Keratinocyte (primary cell): Measurements from ENCODE around the gene HMGXB3. TPM values are rescaled to one million over a fixed set of nuclear protein-coding genes. Genes with fewer than 3 reads are reported as not detected.

Experiments used
- DNase-seq: peaks from one replicate; pipeline ENCODE4 v3.0.0-alpha.2; 2011; ENCODE audit warnings: low read depth, missing footprints, low spot score
- FAIRE-seq: peaks from 2 replicates; lab custom pipeline; 2011; peaks lifted over from hg19 to GRCh38; lab: Jason Lieb, UNC
- H2AFZ ChIP-seq: 2 replicates; pipeline ENCODE4 v1.6.0; 2012; ENCODE audit warnings: low read length, control low read depth, inconsistent platforms; ENCODE audit not compliant: control insufficient read depth
- H3K27ac ChIP-seq: 2 replicates; pipeline ENCODE4 v1.5.1; 2011; ENCODE audit warnings: low read length; ENCODE audit not compliant: control insufficient read depth, insufficient read depth
- H3K27me3 ChIP-seq: 3 replicates; pipeline ENCODE4 v1.6.0; 2011; ENCODE audit warnings: low read length; ENCODE audit not compliant: control insufficient read depth, insufficient read depth; ENCODE audit errors: extremely low read depth
- H3K36me3 ChIP-seq, 2 experiments: 2 replicates in 1 of 2; 3 replicates in 1 of 2; pipeline ENCODE4 v1.5.1; 2011; ENCODE audit warnings: low read length in 2 of 2, mild to moderate bottlenecking in 1 of 2; ENCODE audit not compliant: control insufficient read depth in 2 of 2, insufficient read depth in 2 of 2; ENCODE audit errors: extremely low read depth in 1 of 2
- H3K4me1 ChIP-seq: 3 replicates; pipeline ENCODE4 v1.5.1; 2011; ENCODE audit warnings: low read length; ENCODE audit not compliant: control insufficient read depth, insufficient read depth; ENCODE audit errors: extremely low read depth
- H3K4me2 ChIP-seq: 3 replicates; pipeline ENCODE4 v1.6.0; 2011; ENCODE audit warnings: low read depth, low read length; ENCODE audit not compliant: control insufficient read depth, insufficient read depth; ENCODE audit errors: extremely low read depth
- H3K4me3 ChIP-seq, 3 experiments: fragments of 200-600 bp in 1 of 3; sonication (generic) in 1 of 3; 2 replicates in 2 of 3; 3 replicates in 1 of 3; pipeline ENCODE4 v1.5.1; 2011 to 2016; ENCODE audit warnings: low read length in 3 of 3, mild to moderate bottlenecking in 3 of 3, control low read depth in 2 of 3, inconsistent platforms in 1 of 3, low read depth in 1 of 3, mixed read lengths in 1 of 3, mixed run types in 1 of 3, moderate library complexity in 1 of 3; ENCODE audit not compliant: control insufficient read depth in 2 of 3, insufficient read depth in 2 of 3; ENCODE audit errors: extremely low read depth in 1 of 3
- H3K79me2 ChIP-seq: 2 replicates; pipeline ENCODE4 v1.6.0; 2012; ENCODE audit warnings: low read length; ENCODE audit not compliant: control insufficient read depth, insufficient read depth
- H3K9ac ChIP-seq: 3 replicates; pipeline ENCODE4 v1.6.0; 2011; ENCODE audit warnings: low read length; ENCODE audit not compliant: control insufficient read depth, insufficient read depth; ENCODE audit errors: extremely low read depth
- H3K9me1 ChIP-seq: 3 replicates; pipeline ENCODE4 v1.6.0; 2011; ENCODE audit warnings: low read length; ENCODE audit not compliant: control insufficient read depth, insufficient read depth; ENCODE audit errors: extremely low read depth
- H3K9me3 ChIP-seq: 2 replicates; pipeline ENCODE4 v1.5.1; 2012; ENCODE audit warnings: low read depth, low read length; ENCODE audit not compliant: control insufficient read depth
- H4K20me1 ChIP-seq: 3 replicates; pipeline ENCODE4 v1.6.0; 2011; ENCODE audit warnings: low read length; ENCODE audit not compliant: control insufficient read depth, insufficient read depth; ENCODE audit errors: extremely low read depth
- EZH2 ChIP-seq: IDR thresholded peaks from one replicate; pipeline ENCODE4 v1.6.1; 2012; ENCODE audit warnings: inconsistent platforms, mild to moderate bottlenecking, low read length, moderate library complexity
- dilution Hi-C: fragments of 300-500 bp; cut with MboI; formaldehyde crosslinking; loops from one replicate; pipeline ENCODE4 v1.7.0; 2020; ENCODE audit warnings: low sequenced_read_pairs; ENCODE audit not compliant: extremely low pct_ligation_motif_present
- polyA plus RNA-seq, 5 experiments: library from polyadenylated mRNA; depleted of rRNA in 3 of 5; stranded (reverse) in 3 of 5; stranded (forward) in 1 of 5; unstranded in 1 of 5; fragments of >200 nt; gene quantifications; 1 replicate in 1 of 5; 2 replicates in 3 of 5; 3 replicates in 1 of 5; pipeline versions ENCODE4 v1.2.1 to v1.2.3, GENCODE V29; 2011 to 2012; ENCODE audit warnings: missing spikeins in 2 of 5, low read depth in 1 of 5, low replicate concordance in 1 of 5
- TF ChIP-seq, protein P1 (sequence below), 3 experiments: IDR thresholded peaks in 1 of 3; conservative IDR thresholded peaks in 1 of 3; optimal IDR thresholded peaks in 1 of 3; 2 replicates in 2 of 3; 3 replicates in 1 of 3; pipeline versions ENCODE3 to v1.5.1; 2011; ENCODE audit warnings: low read length in 3 of 3, mild to moderate bottlenecking in 3 of 3, moderate library complexity in 2 of 3, control low read depth in 1 of 3, inconsistent platforms in 1 of 3; ENCODE audit not compliant: insufficient read depth in 2 of 3; ENCODE audit errors: extremely low read depth in 1 of 3

Gene HMGXB3
- polyA plus RNA-seq, 1 donor (not counting 4 experiments of a cell fraction or from before 2014, with no cell fraction given): 39.4 TPM

- H3K9me3 ChIP-seq: no peaks in the 10 kb centered on the region
- TF ChIP-seq, protein P1, sequence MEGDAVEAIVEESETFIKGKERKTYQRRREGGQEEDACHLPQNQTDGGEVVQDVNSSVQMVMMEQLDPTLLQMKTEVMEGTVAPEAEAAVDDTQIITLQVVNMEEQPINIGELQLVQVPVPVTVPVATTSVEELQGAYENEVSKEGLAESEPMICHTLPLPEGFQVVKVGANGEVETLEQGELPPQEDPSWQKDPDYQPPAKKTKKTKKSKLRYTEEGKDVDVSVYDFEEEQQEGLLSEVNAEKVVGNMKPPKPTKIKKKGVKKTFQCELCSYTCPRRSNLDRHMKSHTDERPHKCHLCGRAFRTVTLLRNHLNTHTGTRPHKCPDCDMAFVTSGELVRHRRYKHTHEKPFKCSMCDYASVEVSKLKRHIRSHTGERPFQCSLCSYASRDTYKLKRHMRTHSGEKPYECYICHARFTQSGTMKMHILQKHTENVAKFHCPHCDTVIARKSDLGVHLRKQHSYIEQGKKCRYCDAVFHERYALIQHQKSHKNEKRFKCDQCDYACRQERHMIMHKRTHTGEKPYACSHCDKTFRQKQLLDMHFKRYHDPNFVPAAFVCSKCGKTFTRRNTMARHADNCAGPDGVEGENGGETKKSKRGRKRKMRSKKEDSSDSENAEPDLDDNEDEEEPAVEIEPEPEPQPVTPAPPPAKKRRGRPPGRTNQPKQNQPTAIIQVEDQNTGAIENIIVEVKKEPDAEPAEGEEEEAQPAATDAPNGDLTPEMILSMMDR (optimal IDR thresholded peaks at IDR 0.05 in 1 of 3, IDR thresholded peaks at IDR 0.05 in 1 of 3, conservative IDR thresholded peaks at IDR 0.05 in 1 of 3; ENCODE audit: extremely low read depth in 1 of 3, insufficient read depth in 2 of 3, low read length in 3 of 3): no peak
- H3K36me3 ChIP-seq: peaks cover 22 to 46% of the 10 kb centered on the region in 2 experiments
- H4K20me1 ChIP-seq: peaks cover 5% of the 10 kb centered on the region
- no peak overlapping the region for H3K4me3 ChIP-seq
- no peak overlapping the region for H3K4me2 ChIP-seq
- no peak overlapping the region for H3K9ac ChIP-seq
- H3K4me1 ChIP-seq: peaks cover 14% of the 10 kb centered on the region
- H2AFZ ChIP-seq: no peak overlapping the region
- peaks cover 6% of the 10 kb centered on the region for H3K9me1 ChIP-seq
- FAIRE-seq: no peak
- dilution Hi-C loops: no loop called here
- no peaks in the 10 kb centered on the region for H3K27me3 ChIP-seq
- H3K27ac ChIP-seq: no peak overlapping the region
- peaks cover 74% of the 10 kb centered on the region for H3K79me2 ChIP-seq
- no peak for DNase-seq
These were observed 5.8 kb downstream of the HMGXB3 start for GRCh38 chr5:150006318-150006717.

DNA sequence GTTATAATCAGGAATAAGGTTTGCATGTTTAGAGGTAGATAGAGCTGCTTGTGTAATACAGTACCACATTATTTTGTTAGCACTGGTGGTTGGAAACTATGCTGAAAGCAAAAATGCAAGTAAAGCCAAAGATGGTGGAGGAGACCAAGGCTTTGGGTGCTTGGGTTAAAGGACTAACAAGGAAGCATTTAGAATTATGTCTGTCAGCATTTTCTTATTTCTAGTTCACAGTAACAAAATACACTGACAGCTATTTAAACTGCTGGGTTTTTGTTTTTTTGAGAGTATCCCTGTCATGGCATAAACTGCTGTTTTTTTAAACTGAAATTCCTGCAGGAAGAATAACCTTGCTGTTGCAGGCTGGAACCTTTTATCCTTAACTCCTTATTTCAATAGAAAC is 6.5 kb downstream of the HMGXB3 start:
- Histone ChIP-seq H3K9me1 (peaks cover 6% of the 10 kb centered on the region), H3K4me1 (peaks cover 10% of the 10 kb centered on the region), H3K4me2 (no peak overlapping the region), H3K27ac (no peak overlapping the region), H3K79me2 (peaks cover 67% of the 10 kb centered on the region), H3K9ac (no peak overlapping the region), H3K36me3 (peaks cover 25 to 47% of the 10 kb centered on the region in 2 experiments), H3K4me3 (no peak overlapping the region), H3K9me3 (no peaks in the 10 kb centered on the region), H3K27me3 (no peaks in the 10 kb centered on the region), H4K20me1 (peaks cover 5% of the 10 kb centered on the region), H2AFZ (no peak overlapping the region)
- no peak for TF ChIP-seq EZH2
- TF ChIP-seq, protein P1 (optimal IDR thresholded peaks at IDR 0.05 in 1 of 3, IDR thresholded peaks at IDR 0.05 in 1 of 3, conservative IDR thresholded peaks at IDR 0.05 in 1 of 3; ENCODE audit: extremely low read depth in 1 of 3, insufficient read depth in 2 of 3, low read length in 3 of 3): no peak
- dilution Hi-C loops: no loop called here
- no peak for FAIRE-seq
- no peak for DNase-seq
